OCI-LY3 (cell line): Measurements from ENCODE around the gene ADAMTSL5.

Source experiments
- EZH2phosphoT487 ChIP-seq: fragments of 200-600 bp; shearing (Covaris generic); IDR thresholded peaks from 2 replicates; pipeline ENCODE4 v1.6.1; 2018; ENCODE audit warnings: antibody characterized with exemption, mixed run types, low read depth
- TF ChIP-seq, protein P1 (sequence below): fragments of 200-600, 300-600 bp; sonication (generic); IDR thresholded peaks from 2 replicates; pipeline ENCODE4 v1.5.1; 2014; ENCODE audit warnings: antibody characterized with exemption, low read length, low read depth

- TF ChIP-seq, protein P1, sequence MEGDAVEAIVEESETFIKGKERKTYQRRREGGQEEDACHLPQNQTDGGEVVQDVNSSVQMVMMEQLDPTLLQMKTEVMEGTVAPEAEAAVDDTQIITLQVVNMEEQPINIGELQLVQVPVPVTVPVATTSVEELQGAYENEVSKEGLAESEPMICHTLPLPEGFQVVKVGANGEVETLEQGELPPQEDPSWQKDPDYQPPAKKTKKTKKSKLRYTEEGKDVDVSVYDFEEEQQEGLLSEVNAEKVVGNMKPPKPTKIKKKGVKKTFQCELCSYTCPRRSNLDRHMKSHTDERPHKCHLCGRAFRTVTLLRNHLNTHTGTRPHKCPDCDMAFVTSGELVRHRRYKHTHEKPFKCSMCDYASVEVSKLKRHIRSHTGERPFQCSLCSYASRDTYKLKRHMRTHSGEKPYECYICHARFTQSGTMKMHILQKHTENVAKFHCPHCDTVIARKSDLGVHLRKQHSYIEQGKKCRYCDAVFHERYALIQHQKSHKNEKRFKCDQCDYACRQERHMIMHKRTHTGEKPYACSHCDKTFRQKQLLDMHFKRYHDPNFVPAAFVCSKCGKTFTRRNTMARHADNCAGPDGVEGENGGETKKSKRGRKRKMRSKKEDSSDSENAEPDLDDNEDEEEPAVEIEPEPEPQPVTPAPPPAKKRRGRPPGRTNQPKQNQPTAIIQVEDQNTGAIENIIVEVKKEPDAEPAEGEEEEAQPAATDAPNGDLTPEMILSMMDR = no peak
- no peak for TF ChIP-seq EZH2phosphoT487
Measured at GRCh38 chr19:1467490-1468273, 45.1 kb downstream of the ADAMTSL5 start.
